HG03378 (cell line): ENCODE data around the gene SH2D1A.
"Not testable (repeated sequence)": the region's sequence is repeated elsewhere in the genome, so short reads cannot be mapped to it uniquely, and the experiment has no call there.

ENCODE experiments used
- ATAC-seq: cut with Tn5 transposase; IDR thresholded peaks from one replicate; pipeline ENCODE4 v1.9.1; 2021; ENCODE audit warnings: mild to moderate bottlenecking, moderate library complexity; ENCODE audit not compliant: unreplicated experiment

Gene SH2D1A

DNA sequence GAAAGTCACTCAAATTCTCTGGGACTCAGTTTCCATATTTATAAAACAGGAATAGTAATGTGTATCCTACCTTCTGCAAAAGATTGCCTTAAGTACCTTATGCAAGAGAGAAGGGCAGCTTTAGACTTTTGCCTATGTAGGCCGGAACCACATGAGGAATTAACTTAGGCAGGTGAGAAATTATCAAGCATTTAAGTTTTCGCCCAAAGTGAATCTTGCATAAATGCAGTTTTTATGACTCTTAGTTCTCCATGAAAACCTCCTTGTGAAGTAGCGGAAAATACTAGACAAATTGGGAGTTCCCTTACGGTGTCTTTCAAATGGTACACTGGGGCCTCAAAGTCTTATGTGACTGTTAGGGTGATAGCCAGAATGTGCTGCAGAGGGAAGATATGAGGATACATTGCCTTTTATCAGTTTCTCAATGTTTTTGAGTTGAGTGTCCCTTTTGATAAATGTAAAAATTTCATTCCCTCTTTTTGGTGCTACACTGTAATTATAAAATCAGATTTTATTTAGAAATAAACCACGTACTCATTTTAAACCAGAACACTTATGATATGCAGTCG is 2.6 kb downstream of the SH2D1A start:
- no peak for ATAC-seq

DNA sequence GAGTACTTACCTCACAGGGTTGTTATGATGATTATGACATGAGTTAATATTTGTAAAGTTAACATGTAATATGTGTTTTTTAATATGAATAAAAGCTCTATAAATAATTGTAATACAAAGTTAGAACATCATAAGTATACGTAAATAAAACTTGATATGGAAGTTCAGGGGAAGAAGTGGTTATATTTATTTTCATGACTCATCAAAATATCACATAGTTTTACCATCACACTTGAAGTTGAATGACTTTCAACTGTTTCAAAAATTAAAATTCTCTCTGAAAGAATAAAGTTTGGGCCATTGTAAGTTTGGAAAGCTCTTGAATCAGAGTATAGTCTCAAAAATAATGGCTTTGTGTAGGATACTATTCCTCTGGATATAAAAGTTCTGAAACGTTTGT is 8.3 kb downstream of the SH2D1A start:
- ATAC-seq, result no peak

DNA sequence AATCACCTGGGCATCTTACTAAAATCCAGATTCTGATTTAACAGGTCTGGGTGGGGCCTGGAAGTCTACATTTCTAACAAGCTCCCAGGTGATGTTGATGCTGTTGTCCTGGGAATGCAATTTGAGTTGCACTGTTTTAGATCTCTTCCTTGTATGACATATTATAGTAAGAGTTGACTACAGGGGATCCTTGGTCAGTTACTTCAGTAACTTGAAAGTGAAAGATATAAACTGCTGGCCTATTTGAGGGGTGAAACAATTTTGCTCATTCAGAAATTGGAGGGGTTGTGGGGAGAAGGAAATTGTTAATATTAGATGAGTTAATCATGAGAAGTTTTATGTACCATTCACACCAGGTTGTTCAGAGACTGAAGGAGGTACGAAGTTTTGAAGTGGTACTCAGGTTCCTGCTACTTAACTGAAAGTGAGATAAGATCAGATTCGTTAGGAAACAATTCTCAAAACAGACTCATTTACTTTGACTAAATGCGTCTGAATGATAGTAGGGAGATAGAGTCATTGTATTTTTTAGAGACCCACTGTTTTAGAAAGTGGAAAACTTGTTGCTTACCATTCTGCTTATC is 12.5 kb downstream of the SH2D1A start:
- no peak for ATAC-seq

DNA sequence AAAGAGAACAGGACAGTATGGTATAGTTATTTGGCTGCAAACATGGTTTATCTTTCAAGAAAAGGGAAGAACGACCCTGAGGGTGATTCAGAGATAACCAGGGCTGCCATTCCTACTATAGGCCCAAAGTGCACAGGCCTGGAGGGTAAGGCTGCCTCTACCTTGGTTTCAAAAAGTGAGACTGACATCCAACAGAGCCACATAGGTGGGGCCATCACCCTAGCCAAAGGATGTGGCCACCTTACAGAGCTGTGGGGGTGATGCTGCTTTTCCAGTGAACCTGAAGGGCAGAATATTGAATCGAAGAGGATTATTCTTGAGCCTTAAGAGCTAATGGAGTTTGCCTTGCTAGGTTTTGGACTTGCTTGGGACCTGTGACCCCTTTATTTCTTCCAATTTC is 15.7 kb downstream of the SH2D1A start:
- no peak for ATAC-seq

DNA sequence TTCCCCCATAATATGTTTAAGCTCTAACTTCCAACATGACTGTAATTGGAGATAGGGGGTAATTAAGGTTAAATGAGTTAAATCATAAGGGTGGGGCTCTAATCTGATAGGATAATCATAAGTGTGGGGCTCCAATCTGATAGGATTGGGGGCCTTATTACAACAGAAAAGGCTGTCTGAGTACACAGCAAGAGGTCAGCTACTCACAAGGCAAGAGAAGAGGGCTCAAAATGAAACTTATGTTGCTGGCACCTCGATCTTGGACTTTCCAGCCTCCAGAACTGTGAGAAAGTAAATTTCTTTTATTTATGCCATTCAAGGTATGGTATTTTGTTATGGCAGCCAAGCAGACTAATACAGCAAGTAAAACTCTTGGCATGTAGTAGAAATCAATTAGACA is 16.4 kb downstream of the SH2D1A start:
- no peak for ATAC-seq

DNA sequence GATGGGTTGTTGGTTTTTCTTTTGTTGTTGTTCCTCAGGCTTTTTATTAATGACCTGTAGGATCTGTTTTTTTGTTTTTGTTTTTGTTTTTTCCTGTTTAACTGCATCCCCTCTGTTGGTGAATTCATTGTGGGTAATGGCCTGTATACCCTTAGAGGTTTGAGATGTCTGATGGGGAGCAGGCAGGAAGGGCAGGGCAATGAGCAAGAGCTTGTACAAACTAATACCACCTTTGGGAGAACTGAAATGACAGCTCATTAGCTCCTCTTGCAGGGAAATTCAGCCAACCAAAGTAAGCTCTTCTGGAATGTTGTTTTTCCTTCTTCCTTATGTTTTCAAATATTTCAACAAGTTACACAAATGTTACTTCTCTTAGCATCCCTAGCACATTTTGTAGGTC is 23.4 kb downstream of the SH2D1A start:
- ATAC-seq, result no peak

DNA sequence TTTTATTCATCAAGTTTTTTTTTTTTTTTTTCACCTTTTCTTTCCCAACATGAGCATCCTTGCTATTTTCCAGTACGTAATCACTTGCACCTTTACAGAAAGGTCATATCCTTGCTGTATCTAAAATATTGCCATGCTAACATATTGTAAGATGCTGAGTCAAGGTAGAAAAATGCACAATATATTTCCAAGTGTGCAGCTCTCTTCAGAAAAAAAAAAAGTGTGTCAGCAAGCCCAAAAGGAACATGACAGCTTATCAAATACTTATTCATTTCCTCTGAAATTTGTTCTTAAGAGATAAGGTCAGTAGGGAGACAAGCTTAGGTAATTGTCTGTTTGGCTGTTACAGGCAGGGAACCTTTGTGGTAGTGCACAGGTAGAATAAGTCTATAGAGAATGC is 27.0 kb downstream of the SH2D1A start:
- ATAC-seq, result no peak

DNA sequence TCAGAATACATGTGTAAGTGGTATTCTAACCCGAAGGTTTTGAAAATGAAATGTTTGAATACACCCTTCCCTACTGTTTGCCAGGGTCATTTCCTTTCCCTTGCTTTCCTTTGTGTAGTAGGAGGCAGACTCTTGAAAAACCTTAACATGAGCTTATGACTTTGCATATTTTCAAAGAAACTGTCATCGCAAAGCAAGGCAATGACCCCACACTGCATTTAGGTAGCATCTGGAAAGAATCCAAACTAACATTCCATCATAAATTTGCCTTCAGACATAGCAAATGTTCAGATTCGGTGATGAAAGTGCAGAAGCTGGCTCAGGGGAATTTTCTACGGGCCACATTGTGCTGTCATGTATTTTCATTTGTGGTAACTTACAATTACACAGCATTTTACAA is 32.3 kb downstream of the SH2D1A start:
- no peak for ATAC-seq

DNA sequence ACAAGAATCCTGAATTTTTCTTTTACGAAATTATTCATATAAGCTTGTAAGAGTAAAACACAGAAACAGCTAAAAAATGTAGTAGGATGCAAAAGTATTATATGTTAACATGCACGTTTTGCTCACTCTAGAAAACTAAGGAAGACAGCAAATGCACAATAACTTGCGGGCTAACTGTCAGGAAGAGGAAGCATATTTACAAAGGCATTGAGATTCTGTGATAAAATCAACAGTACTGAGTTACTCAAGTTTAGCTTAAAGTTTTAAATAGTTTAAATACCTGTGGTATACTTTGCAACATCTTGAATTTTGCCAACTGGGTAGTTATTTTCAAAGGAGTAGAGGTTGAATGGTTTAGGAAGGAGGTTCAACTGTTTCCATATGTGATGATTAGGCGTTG is 37.0 kb downstream of the SH2D1A start:
- no peak for ATAC-seq

DNA sequence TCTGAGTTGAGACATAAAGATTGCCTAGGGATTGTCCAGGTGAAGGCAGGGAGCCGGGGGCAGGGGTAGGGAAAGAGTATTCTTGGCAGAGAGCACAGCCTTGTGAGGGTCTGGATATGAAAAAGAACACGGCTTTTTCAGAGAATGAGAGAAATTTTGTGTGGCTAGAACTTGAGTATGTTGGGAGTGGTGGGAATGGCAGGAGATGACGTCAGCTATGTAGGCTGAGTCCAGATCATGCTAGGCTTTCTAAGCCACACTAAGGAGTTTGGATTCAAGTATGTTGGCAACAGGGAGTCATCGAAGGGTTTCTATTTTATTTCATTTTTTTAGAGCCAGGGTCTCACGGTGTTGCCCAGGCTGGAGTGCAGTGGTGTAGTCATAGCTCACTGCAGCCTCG is 40.0 kb downstream of the SH2D1A start:
- ATAC-seq, result no peak

DNA sequence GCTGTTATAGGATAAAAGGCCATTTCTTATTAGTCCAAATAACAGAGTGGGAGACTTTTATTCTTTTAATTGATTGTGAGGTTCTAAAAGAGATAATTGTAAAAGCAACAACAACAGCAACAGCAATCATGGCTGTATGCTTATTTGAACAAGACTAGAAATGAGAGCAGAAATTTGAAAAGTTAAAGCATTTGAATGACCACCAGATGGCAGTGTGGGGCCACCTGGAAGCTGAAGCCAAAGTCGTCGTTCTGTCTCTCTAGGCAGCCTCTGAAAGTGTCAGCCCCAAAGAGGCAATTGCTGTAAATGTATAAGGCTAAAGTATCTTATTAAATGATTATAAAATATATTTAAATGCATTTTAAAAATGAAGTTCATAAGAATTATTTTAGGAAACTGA is 42.2 kb downstream of the SH2D1A start:
- peak; percentile 64 for ATAC-seq

DNA sequence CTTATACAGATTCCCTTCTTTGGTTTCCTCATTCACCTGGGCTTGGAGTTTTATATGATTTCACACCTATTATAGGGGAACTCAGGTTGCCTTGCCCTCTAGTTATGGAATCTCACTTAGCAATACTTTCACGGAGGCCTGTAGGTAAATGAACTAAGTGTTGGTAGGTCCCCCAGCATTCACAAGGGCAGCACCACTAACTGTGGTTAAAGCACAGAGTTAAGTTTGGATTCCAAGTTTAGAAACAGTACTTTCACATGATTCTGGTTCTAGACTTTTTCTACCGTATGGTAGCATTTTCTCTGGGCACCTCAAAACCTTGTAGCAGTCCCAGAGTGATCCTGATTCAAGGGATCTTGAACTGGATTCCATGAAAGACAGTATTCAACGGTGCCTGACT is 46.4 kb downstream of the SH2D1A start:
- no peak for ATAC-seq

DNA sequence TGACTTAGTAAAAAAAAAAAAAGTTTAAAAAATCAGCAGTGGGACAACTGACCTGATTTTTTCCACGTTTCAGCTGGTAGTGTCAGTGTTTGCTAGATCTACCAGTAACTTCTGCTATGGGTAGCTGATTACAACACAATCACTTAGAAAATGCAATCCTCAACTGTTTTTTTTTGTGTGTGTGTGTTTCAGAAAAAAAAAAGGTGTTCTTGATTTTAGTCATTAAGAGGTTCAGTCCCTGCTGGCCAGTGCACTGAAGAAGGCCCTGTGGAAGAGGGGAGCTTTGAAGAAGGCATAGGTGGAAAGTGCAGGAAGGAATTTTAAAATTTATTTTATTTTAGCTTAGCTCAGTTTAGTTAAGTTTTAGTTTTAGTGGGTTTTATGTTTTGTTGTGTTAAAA is 46.9 kb downstream of the SH2D1A start:
- no peak for ATAC-seq

DNA sequence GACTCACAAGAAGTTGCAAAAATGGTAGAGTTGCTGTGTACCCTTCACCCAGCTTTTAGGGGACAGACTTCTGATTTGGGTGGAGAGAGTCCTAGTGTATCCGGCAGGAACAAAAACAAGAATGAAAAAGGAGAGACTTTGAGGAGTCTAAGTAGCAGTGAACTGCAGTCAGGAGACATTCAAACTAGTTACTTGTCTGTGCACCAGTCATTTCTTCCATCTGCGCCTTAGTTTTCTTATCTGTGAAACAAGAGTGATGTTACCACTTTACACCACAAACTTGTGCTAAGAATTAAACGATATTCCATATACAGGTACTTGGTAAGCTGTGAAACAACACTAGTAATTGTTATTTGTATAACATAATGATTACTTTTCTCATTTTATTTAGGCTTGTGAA is 47.3 kb downstream of the SH2D1A start:
- no peak for ATAC-seq

DNA sequence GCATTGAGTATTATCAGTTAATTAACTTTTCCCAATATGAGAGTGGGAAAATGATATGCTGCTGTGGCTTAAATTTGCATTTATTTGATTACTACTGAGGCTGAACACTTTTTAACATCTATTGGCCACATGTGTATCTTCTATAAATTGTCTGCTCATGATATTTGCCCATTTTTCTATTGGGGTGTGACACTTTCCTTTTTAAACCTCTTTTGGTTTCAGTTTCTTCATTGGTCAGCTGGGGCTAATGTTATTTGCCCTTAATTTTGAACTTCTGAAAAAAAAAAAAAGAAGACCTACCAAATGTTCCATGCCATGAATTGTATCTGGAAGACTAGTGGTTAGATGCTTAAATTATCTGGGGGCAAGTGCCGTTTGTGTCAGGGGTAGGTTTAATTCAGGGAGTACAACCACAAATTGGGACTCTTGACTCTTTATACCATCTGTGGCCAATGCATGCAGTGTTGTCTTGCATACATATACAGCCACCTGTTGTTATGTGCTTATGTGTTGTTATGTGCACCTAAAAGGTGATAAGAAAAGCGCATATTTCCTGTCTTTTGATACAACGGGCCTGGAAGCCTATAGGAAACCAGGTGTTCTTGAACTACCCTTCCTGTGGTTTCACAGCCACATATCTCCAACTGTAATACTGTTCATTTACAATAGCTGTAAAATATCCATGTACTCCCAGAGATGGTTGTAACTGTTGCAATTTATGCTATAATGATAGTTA is 49.0 kb downstream of the SH2D1A start:
- peak; percentile 68 for ATAC-seq

DNA sequence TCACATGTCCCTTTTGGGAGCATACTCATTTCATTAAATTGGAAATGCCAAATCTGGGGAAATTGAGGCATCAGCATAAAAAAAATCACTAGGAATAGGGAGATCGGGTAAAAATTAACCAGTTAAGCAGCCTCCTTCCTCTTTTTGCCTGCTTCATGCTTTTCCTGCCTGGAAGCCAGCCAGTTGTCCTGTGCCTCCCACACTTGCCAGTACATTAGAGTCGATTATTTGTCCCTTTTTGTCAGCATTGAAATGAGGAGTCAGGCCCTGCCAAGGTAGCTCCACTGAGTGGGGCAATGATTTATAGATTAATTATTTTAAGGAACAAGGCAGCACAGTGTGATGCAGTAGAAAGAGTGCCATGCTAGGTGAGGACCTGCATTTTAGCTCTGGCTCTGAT is 55.3 kb downstream of the SH2D1A start:
- no peak for ATAC-seq

DNA sequence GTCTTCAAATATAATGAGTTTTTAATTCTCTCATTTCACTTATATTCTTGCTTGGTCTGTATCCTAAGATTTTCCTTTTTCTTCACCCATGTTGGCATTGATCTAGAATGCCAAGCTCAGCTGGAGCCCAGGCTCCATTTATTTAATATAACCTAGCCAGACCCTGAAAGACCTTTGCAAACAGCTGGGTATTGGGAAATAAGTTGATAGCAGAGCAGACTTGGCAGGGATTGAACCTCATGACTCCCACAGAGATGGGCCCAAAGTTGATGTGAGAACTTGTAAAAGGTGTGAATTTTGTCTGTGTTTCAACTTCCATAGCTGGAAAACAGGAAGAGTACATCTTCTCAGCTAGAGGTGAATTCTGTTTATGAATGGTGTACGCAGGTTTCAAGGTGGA is 59.5 kb downstream of the SH2D1A start:
- ATAC-seq, result no peak

DNA sequence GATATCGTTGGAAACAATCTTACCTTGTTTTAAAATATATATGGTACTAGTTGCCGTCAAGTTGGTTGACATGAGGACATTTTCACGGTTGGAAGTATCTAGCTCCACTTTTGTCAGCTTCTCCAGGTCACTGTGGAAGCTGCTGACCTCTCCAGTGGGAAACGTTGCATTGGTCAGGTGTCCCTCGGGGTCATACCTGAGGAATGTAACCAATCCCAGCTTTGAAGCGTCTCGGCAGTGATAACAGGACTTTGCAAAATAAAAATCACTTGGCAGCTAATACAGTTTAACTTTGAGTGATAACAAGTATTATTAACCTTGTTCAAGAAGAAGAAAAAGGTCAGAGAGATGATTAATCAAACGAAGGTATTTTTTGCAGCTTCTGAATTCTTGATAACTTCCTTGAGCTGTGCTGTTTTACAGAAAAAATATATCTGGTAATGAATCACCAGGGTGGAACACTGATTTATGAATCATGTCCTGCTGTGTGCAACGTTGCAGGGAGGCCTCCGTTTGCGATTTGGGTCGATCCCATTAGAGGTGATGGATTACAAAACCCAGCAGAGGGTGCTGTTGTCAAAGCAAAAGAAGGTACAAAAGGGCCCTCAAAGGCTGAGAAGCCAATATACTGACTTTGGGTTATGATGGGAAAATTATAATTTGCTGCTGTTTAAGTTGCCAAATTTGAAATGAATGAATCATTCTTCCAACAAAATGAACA is 60.1 kb downstream of the SH2D1A start:
- ATAC-seq, result peak; percentile 85

DNA sequence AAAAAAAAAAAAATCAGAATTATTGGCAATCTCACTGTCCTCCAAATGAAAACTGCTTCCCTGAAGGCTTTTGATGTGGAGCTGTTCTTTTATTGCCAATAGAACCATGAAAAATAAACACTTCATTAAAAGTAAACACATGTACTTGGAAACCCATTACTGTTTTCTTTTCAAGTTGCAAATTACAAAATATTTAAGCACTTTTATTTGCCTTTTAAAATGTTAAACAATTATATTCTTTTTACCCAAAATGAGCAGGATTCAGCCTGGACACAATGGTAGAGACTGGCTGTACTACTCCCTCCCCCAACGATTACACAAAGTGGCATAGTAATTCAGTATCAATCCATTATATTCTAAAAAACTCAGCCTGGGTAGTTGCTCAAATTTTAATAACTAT is 60.9 kb downstream of the SH2D1A start:
- no peak for ATAC-seq

DNA sequence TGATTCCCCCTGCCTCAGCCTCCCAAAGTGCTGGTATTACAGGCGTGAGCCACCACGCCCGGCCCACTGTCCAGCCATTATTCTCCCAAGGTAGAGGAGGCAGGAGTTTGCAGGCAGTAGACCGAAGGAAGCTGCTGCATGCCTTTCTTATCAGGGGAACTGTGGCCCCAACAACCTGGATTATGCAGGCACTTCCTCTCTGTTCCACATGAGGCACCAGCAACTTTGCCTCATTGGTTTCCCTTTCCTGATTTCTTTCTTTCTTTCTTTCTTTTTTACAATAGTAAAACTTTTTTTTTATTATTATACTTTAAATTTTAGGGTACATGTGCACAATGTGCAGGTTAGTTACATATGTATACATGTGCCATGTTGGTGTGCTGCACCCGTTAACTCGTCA is 62.0 kb downstream of the SH2D1A start:
- ATAC-seq, result not testable (repeated sequence)

DNA sequence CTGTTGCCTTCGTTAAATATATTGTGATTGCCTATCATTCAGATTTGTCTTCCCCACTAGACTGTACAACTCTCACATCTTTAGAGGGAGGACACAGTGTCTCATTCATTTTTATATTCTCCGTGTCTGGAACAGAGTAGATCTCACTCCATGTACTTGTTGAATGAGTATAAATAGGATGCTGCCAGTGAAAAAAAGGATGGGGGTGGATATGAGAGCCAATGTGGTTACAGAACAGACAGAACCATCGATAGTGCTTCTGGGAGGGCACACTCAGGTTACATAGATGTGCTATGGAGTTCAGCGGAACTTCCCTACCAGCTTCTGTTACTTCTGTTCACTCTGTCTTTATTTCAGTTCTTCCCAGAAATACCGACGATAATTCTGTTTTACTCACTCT is 66.9 kb downstream of the SH2D1A start:
- ATAC-seq, result no peak

DNA sequence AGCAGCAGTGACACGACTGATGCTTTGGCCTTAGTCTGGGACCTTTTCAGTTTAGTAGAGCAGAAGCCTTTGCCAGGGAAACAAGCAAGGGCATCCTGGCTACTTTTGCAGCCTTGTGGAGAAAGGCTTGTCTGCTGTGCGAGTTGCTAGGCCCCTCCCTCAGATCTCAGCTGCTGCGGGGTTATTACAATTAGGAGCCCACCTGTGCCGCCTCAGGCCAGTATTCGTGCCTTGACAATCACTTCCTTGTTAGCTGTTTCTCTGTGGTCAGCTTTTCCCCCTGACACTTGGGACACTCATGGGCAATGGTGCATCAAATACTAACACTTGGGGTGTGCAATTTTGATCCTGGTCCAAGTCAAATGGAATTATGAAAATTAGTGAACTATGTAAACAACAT is 67.9 kb downstream of the SH2D1A start:
- ATAC-seq, result no peak
